ENCODE results near the gene ANKLE2.

Gene ANKLE2

DNA sequence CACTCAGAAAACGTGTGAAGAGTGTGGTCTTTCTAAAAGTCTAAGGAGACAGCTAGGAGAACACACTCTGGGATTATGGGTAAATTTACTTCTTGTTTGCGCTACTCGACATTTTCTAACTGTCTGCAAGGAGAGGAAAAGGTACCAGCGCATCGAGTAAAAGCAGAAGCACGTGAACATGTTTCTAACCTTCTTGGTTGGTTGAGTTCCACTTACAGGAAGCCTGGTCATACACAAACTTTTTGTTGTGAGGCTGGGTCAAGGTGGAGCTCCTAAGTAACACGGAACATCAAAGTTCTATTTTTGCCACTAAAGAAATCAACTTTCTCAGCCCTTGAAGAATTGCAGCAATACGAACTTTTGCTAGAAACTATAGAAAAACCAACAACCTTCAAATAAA is 20.0 kb downstream of the ANKLE2 start:
- no peak overlapping the region for H3K4me3 ChIP-seq (ENCODE audit: low read depth, low read length)
- ChIA-PET POLR2A (no interaction called here), CTCF (no interaction called here)
- H3K27ac ChIP-seq (ENCODE audit: extremely low read depth, low read depth, low read length), result no peak overlapping the region
- TF ChIP-seq ZNF777 (tag by site-specific recombination; IDR thresholded peaks at IDR 0.05; ENCODE audit: borderline replicate concordance) (no peak), IKZF3 (tag by site-specific recombination; IDR thresholded peaks at IDR 0.05) (no peak), ZNF175 (tag by site-specific recombination; IDR thresholded peaks at IDR 0.05) (no peak), YY1 (tag by site-specific recombination; IDR thresholded peaks at IDR 0.05) (no peak), ZNF660 (tag by site-specific recombination; IDR thresholded peaks at IDR 0.05) (no peak), KLF10 (tag by site-specific recombination; IDR thresholded peaks at IDR 0.05) (no peak), SALL2 (tag by site-specific recombination; IDR thresholded peaks at IDR 0.05; ENCODE audit: borderline replicate concordance) (no peak), WT1 (tag by site-specific recombination; IDR thresholded peaks at IDR 0.05) (no peak), ZNF350 (tag by site-specific recombination; IDR thresholded peaks at IDR 0.05) (no peak), ZNF311 (tag by site-specific recombination; IDR thresholded peaks at IDR 0.05; ENCODE audit: borderline replicate concordance) (no peak), MEIS1 (CRISPR knock-in tag; IDR thresholded peaks at IDR 0.05; ENCODE audit: borderline replicate concordance) (no peak), ZNF16 (tag by site-specific recombination; IDR thresholded peaks at IDR 0.05; ENCODE audit: low read depth) (no peak), ZNF433 (tag by site-specific recombination; IDR thresholded peaks at IDR 0.05; ENCODE audit: low read depth) (no peak), HOXC10 (CRISPR knock-in tag; IDR thresholded peaks at IDR 0.05) (no peak)
- TF ChIP-seq, protein P1, sequence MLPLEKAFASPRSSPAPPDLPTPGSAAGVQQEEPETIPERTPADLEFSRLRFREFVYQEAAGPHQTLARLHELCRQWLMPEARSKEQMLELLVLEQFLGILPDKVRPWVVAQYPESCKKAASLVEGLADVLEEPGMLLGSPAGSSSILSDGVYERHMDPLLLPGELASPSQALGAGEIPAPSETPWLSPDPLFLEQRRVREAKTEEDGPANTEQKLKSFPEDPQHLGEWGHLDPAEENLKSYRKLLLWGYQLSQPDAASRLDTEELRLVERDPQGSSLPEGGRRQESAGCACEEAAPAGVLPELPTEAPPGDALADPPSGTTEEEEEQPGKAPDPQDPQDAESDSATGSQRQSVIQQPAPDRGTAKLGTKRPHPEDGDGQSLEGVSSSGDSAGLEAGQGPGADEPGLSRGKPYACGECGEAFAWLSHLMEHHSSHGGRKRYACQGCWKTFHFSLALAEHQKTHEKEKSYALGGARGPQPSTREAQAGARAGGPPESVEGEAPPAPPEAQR (tag by site-specific recombination; IDR thresholded peaks at IDR 0.05), result no peak
- peaks cover 74 to 97% of the 10 kb centered on the region in 2 experiments for H3K36me3 ChIP-seq (ENCODE audit: control insufficient read depth in 2 of 2, insufficient read depth in 1 of 2, low read length in 2 of 2)
- H3K9me3 ChIP-seq (ENCODE audit: control insufficient read depth, insufficient read depth, low read depth, low read length), result no peaks in the 10 kb centered on the region
- no peaks in the 10 kb centered on the region for H3K4me1 ChIP-seq (ENCODE audit: control insufficient read depth, insufficient read depth, low read length)

DNA sequence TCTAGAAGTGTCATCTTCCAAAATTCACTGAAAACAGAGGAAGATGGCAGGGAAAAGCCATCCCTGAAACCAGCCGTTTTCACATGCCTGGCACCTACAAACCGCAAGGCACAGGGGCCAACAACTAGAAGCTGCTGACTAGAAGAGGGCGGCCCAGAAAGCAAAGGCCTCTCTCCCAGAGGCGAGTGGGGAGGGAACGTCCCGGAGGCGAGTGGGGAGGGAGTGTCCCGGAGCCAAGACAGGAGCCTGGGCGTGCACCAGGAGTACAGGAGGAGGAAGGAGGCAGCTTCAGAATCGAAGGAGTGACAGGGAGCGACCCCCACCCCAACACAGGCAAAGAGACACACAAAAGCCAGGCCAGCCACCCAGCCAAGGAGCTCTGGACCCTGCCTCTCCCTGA is 21.0 kb downstream of the ANKLE2 start:
- Histone ChIP-seq H3K27ac (ENCODE audit: extremely low read depth, low read depth, low read length) (no peak overlapping the region), H3K4me3 (ENCODE audit: low read depth, low read length) (no peak overlapping the region), H3K36me3 (ENCODE audit: control insufficient read depth in 2 of 2, insufficient read depth in 1 of 2, low read length in 2 of 2) (peaks cover 70 to 97% of the 10 kb centered on the region in 2 experiments), H3K4me1 (ENCODE audit: control insufficient read depth, insufficient read depth, low read length) (no peaks in the 10 kb centered on the region), H3K9me3 (ENCODE audit: control insufficient read depth, insufficient read depth, low read depth, low read length) (no peaks in the 10 kb centered on the region)
- POLR2A ChIA-PET, result no interaction called here
- TF ChIP-seq, protein P2, sequence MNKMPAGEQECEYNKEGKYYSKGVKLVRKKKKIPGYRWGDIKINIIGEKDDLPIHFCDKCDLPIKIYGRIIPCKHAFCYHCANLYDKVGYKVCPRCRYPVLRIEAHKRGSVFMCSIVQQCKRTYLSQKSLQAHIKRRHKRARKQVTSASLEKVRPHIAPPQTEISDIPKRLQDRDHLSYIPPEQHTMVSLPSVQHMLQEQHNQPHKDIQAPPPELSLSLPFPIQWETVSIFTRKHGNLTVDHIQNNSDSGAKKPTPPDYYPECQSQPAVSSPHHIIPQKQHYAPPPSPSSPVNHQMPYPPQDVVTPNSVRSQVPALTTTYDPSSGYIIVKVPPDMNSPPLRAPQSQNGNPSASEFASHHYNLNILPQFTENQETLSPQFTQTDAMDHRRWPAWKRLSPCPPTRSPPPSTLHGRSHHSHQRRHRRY (tag by site-specific recombination; IDR thresholded peaks at IDR 0.05), result no peak
- TF ChIP-seq, protein P3, sequence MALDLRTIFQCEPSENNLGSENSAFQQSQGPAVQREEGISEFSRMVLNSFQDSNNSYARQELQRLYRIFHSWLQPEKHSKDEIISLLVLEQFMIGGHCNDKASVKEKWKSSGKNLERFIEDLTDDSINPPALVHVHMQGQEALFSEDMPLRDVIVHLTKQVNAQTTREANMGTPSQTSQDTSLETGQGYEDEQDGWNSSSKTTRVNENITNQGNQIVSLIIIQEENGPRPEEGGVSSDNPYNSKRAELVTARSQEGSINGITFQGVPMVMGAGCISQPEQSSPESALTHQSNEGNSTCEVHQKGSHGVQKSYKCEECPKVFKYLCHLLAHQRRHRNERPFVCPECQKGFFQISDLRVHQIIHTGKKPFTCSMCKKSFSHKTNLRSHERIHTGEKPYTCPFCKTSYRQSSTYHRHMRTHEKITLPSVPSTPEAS (tag by site-specific recombination; IDR thresholded peaks at IDR 0.05), result no peak
- TF ChIP-seq ZNF239 (tag by site-specific recombination; IDR thresholded peaks at IDR 0.05) (no peak), ZNF521 (tag by site-specific recombination; IDR thresholded peaks at IDR 0.05) (no peak), ZNF707 (tag by site-specific recombination; IDR thresholded peaks at IDR 0.05) (no peak)
- TF ChIP-seq, protein P4, sequence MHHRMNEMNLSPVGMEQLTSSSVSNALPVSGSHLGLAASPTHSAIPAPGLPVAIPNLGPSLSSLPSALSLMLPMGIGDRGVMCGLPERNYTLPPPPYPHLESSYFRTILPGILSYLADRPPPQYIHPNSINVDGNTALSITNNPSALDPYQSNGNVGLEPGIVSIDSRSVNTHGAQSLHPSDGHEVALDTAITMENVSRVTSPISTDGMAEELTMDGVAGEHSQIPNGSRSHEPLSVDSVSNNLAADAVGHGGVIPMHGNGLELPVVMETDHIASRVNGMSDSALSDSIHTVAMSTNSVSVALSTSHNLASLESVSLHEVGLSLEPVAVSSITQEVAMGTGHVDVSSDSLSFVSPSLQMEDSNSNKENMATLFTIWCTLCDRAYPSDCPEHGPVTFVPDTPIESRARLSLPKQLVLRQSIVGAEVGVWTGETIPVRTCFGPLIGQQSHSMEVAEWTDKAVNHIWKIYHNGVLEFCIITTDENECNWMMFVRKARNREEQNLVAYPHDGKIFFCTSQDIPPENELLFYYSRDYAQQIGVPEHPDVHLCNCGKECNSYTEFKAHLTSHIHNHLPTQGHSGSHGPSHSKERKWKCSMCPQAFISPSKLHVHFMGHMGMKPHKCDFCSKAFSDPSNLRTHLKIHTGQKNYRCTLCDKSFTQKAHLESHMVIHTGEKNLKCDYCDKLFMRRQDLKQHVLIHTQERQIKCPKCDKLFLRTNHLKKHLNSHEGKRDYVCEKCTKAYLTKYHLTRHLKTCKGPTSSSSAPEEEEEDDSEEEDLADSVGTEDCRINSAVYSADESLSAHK (tag by site-specific recombination; IDR thresholded peaks at IDR 0.05), result no peak
- TF ChIP-seq, protein P5, sequence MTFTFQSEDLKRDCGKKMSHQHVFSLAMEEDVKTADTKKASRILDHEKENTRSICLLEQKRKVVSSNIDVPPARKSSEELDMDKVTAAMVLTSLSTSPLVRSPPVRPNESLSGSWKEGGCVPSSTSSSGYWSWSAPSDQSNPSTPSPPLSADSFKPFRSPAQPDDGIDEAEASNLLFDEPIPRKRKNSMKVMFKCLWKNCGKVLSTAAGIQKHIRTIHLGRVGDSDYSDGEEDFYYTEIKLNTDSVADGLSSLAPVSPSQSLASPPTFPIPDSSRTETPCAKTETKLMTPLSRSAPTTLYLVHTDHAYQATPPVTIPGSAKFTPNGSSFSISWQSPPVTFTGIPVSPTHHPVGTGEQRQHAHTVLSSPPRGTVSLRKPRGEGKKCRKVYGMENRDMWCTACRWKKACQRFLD (tag by site-specific recombination; IDR thresholded peaks at IDR 0.05), result no peak
- CTCF ChIA-PET, result no interaction called here
